ENCODE results near the gene IL6ST.

IL6ST gene

GRCh38 chr5:55936100-55936693 lies 58.6 kb downstream of the IL6ST start:
- Histone ChIP-seq H3K9ac (ENCODE audit: low read length) (no peak overlapping the region), H3K36me3 (ENCODE audit: insufficient read depth, low read length) (no peaks in the 10 kb centered on the region), H3K4me2 (ENCODE audit: low read length) (no peak overlapping the region), H4K20me1 (ENCODE audit: insufficient read depth, low read length) (no peaks in the 10 kb centered on the region), H3K4me1 (ENCODE audit: insufficient read depth, low read length, severe bottlenecking) (no peaks in the 10 kb centered on the region), H3K27me3 (ENCODE audit: insufficient read depth, low read length) (no peaks in the 10 kb centered on the region), H3K4me3 (ENCODE audit: low read depth, low read length, poor library complexity, severe bottlenecking) (no peak overlapping the region), H3K9me2 (ENCODE audit: low read depth, low read length) (no peaks in the 10 kb centered on the region), H2AFZ (ENCODE audit: low read length) (no peak overlapping the region), H3K9me3 (ENCODE audit: low read length) (no peaks in the 10 kb centered on the region), H3F3A (ENCODE audit: insufficient read depth, low read length) (no peaks in the 10 kb centered on the region), H3K79me2 (ENCODE audit: insufficient read depth, low read length) (no peaks in the 10 kb centered on the region), H3K27ac (ENCODE audit: low read depth, low read length, poor library complexity, severe bottlenecking) (no peak overlapping the region)
- TF ChIP-seq CTCF (IDR thresholded peaks at IDR 0.05; ENCODE audit: low read length) = peak; percentile 88
- TF ChIP-seq EZH2 (IDR thresholded peaks at IDR 0.05; ENCODE audit: borderline replicate concordance, low read length) = no peak

GRCh38 chr5:55935371-55935770 lies 59.4 kb downstream of the IL6ST start:
- H3K9me3 ChIP-seq (ENCODE audit: low read length) = no peaks in the 10 kb centered on the region
- no peaks in the 10 kb centered on the region for H3K4me1 ChIP-seq (ENCODE audit: insufficient read depth, low read length, severe bottlenecking)
- no peaks in the 10 kb centered on the region for H3K27me3 ChIP-seq (ENCODE audit: insufficient read depth, low read length)
- no peaks in the 10 kb centered on the region for H3F3A ChIP-seq (ENCODE audit: insufficient read depth, low read length)
- H3K36me3 ChIP-seq (ENCODE audit: insufficient read depth, low read length) = no peaks in the 10 kb centered on the region
- no peaks in the 10 kb centered on the region for H3K79me2 ChIP-seq (ENCODE audit: insufficient read depth, low read length)
- H2AFZ ChIP-seq (ENCODE audit: low read length) = no peak overlapping the region
- TF ChIP-seq EZH2 (IDR thresholded peaks at IDR 0.05; ENCODE audit: borderline replicate concordance, low read length) (no peak), CTCF (IDR thresholded peaks at IDR 0.05; ENCODE audit: low read length) (no peak)
- H3K9me2 ChIP-seq (ENCODE audit: low read depth, low read length) = no peaks in the 10 kb centered on the region
- H3K27ac ChIP-seq (ENCODE audit: low read depth, low read length, poor library complexity, severe bottlenecking) = no peak overlapping the region
- H3K9ac ChIP-seq (ENCODE audit: low read length) = no peak overlapping the region
- H3K4me2 ChIP-seq (ENCODE audit: low read length) = no peak overlapping the region
- H4K20me1 ChIP-seq (ENCODE audit: insufficient read depth, low read length) = no peaks in the 10 kb centered on the region
- H3K4me3 ChIP-seq (ENCODE audit: low read depth, low read length, poor library complexity, severe bottlenecking) = no peak overlapping the region

- Histone ChIP-seq H2AFZ (ENCODE audit: low read length) (no peak overlapping the region), H3K4me3 (ENCODE audit: low read depth, low read length, poor library complexity, severe bottlenecking) (no peak overlapping the region), H3K36me3 (ENCODE audit: insufficient read depth, low read length) (no peaks in the 10 kb centered on the region), H3K9ac (ENCODE audit: low read length) (no peak overlapping the region), H4K20me1 (ENCODE audit: insufficient read depth, low read length) (no peaks in the 10 kb centered on the region), H3K9me2 (ENCODE audit: low read depth, low read length) (no peaks in the 10 kb centered on the region), H3K9me3 (ENCODE audit: low read length) (no peaks in the 10 kb centered on the region), H3K79me2 (ENCODE audit: insufficient read depth, low read length) (no peaks in the 10 kb centered on the region), H3K27me3 (ENCODE audit: insufficient read depth, low read length) (no peaks in the 10 kb centered on the region), H3K4me1 (ENCODE audit: insufficient read depth, low read length, severe bottlenecking) (no peaks in the 10 kb centered on the region), H3F3A (ENCODE audit: insufficient read depth, low read length) (no peaks in the 10 kb centered on the region), H3K4me2 (ENCODE audit: low read length) (no peak overlapping the region), H3K27ac (ENCODE audit: low read depth, low read length, poor library complexity, severe bottlenecking) (no peak overlapping the region)
- TF ChIP-seq EZH2 (IDR thresholded peaks at IDR 0.05; ENCODE audit: borderline replicate concordance, low read length) (no peak), CTCF (IDR thresholded peaks at IDR 0.05; ENCODE audit: low read length) (no peak)
Measured at GRCh38 chr5:55934720-55935119, 60.0 kb downstream of the IL6ST start.
